Activated CD4-positive, alpha-beta T cell treated with anti-CD3 and anti-CD28 coated beads for 48 hours (primary cell): Measurements from ENCODE around the gene EGFL6.
"Not testable (repeated sequence)": the region's sequence is repeated elsewhere in the genome, so short reads cannot be mapped to it uniquely, and the experiment has no call there.

Experiments used
- DNase-seq: peaks from one replicate; pipeline ENCODE4 v3.0.0-alpha.2; 2020

The EGFL6 gene

GRCh38 chrX:13598877-13599276, 29.5 kb downstream of the EGFL6 start:
- no peak for DNase-seq

- no peak for DNase-seq
These were observed 30.1 kb downstream of the EGFL6 start for GRCh38 chrX:13599491-13599890.

GRCh38 chrX:13605611-13606010, 36.2 kb downstream of the EGFL6 start:
- no peak for DNase-seq

- DNase-seq = no peak
These were observed 38.1 kb downstream of the EGFL6 start for GRCh38 chrX:13607331-13607995.

- no peak for DNase-seq
These were observed 38.6 kb downstream of the EGFL6 start for GRCh38 chrX:13607996-13608365.

GRCh38 chrX:13614154-13614553, 44.8 kb downstream of the EGFL6 start:
- no peak for DNase-seq

GRCh38 chrX:13620207-13620606, 50.8 kb downstream of the EGFL6 start:
- DNase-seq = no peak

- no peak for DNase-seq
These were observed 53.1 kb downstream of the EGFL6 start for GRCh38 chrX:13622401-13622964.

GRCh38 chrX:13627306-13627705, 57.9 kb downstream of the EGFL6 start:
- DNase-seq = no peak

- not testable (repeated sequence) for DNase-seq
These were observed 67.8 kb downstream of the EGFL6 start for GRCh38 chrX:13637224-13637623.

- no peak for DNase-seq
These were observed 68.6 kb downstream of the EGFL6 start for GRCh38 chrX:13638021-13638420.

GRCh38 chrX:13638826-13639225, 69.4 kb downstream of the EGFL6 start:
- no peak for DNase-seq

GRCh38 chrX:13641684-13642083, 72.3 kb downstream of the EGFL6 start:
- DNase-seq = not testable (repeated sequence)

- no peak for DNase-seq
These were observed 76.2 kb downstream of the EGFL6 start for GRCh38 chrX:13645464-13646153.

GRCh38 chrX:13646154-13646549, 76.8 kb downstream of the EGFL6 start:
- DNase-seq = peak; percentile 41

GRCh38 chrX:13647709-13648212, 78.4 kb downstream of the EGFL6 start:
- DNase-seq = peak; percentile 74

- DNase-seq = not testable (repeated sequence)
These were observed 78.9 kb downstream of the EGFL6 start for GRCh38 chrX:13648336-13648735.

- DNase-seq = no peak
These were observed 80.4 kb downstream of the EGFL6 start for GRCh38 chrX:13649838-13650237.

GRCh38 chrX:13650318-13650717, 80.9 kb downstream of the EGFL6 start:
- DNase-seq = no peak

- DNase-seq = no peak
These were observed 81.7 kb downstream of the EGFL6 start for GRCh38 chrX:13651150-13651549.

GRCh38 chrX:13652287-13652793, 82.9 kb downstream of the EGFL6 start:
- DNase-seq = no peak

- peak; percentile 94 for DNase-seq
These were observed 83.7 kb downstream of the EGFL6 start, which contains the start of gene TCEANC for GRCh38 chrX:13652850-13653693. TCEANC (plus strand) TSS chrX:13653141; CDS start chrX:13662509, 9,368 bp downstream.

- no peak for DNase-seq
These were observed 84.7 kb downstream of the EGFL6 start for GRCh38 chrX:13654116-13654515.
